Nucleus accumbens (tissue), 56 donors: Measurements from ENCODE around the gene SLC12A2.

ENCODE experiments used
- DNase-seq, 56 donors: peaks; one replicate each; lab custom pipeline; 2025; lab: John Stamatoyannopoulos, UW

SLC12A2 gene

DNA sequence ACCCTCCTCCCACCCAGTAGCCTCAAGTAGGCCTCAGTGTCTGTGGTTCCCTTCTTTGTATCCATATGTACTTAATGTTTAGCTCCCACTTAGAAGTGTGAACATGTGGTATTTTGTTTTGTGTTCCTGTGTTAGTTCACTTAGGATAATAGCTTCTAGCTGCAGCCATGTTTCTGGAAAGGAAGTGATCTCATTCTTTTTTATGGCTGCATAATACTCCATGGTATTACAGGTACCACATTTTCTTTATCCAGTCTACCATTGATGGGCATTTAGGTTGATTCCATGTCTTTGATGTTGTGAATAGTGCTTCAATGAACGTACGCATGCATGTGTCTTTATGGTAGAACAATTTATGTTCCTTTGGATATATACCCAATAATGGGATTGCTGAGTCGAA, 74.8 kb downstream of the SLC12A2 start:
- DNase-seq = no peak

- DNase-seq = no peak
Observed at GRCh38 chr5:128163991-128164390, 80.4 kb downstream of the SLC12A2 start.

DNA sequence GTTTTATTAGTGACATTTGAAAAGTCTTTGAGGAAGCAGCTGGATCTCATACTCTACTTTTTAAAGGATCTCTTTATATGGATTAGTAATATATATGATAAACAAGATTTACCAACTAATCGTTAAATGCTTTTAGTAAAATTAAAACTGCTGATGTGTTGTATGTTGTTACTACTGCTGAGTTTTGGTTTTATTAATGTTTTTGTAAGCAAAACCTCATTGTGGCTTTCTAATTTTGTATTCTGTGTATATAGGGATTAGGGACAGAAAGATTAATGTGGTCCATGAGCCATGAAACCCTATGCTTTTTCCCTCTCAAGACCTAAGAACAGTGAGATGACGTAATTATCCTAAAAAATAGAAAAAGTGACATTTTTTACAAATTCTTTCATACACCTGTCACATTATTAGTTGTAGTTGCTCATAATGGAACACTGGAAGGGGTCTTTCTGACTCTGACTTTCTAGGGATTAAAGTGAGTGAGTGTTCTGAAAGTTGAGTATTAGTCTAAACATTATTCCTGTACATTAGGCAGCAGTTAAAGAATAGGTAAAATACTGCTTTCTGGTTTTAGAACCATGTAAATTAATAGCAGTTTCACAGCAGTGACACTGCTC, 85.9 kb downstream of the SLC12A2 start:
- DNase-seq = no peak

DNA sequence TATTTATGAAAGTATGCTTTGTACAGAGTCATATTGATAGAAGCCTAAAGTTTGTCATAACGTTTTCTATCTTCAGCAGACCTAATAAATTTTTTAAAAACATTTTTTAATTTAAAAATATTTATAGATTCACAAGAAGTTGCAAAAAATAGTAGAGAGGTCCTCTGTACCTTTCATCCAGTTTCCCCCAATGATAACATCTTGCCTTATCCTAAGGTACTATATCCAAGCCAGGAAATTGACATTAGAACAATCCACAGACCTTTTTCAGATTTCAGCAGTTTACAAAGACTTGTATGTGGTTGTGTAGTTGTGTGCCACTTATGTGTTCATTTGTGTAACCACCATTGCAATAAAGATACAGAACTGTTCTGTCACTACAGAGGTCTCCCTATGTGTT, 88.5 kb downstream of the SLC12A2 start:
- no peak for DNase-seq

GRCh38 chr5:128174951-128175350, 91.4 kb downstream of the SLC12A2 start:
- DNase-seq = no peak

DNA sequence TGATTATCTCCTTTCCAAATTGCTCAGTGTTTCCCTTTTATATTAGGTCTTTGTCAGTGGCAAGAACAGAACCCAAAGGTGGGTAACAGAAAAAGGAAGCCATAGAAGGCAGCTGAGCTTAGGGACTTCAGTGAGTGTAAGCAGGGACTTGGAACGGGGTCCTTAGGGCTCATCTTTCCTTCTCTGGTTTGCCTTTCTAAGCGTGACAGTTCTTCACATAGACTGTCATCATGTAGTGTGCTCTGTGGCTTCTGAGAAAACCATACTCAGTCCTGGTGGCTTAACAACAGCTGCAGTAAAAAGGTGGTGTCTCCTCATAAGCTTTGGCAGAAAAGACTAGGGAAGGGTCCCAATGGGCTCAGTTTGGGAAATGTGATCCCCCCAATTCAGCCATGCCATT, 108.8 kb downstream of the SLC12A2 start:
- no peak for DNase-seq

GRCh38 chr5:128193665-128194390, 110.3 kb downstream of the SLC12A2 start:
- DNase-seq = no peak

DNA sequence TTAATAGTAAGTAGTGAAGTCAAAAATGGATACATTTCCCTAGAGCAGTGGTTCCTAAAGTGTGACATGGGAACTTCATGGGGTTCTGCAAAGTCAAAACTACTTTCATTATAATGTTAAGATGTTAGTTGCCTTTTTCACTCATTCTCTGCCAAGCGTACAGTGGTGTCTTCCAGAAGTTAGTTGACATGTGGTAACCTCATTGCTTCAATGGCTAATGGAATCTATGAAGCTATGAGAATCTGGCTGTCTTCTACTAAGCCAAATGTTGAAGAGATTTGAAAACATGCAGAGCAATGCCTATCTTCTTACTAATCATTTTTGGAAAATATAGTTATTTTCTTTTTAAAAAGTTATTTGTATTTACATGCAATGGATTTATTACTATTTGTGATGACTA, 111.8 kb downstream of the SLC12A2 start:
- DNase-seq = no peak

- DNase-seq = no peak
Observed at GRCh38 chr5:128196080-128196479, 112.5 kb downstream of the SLC12A2 start.

DNA sequence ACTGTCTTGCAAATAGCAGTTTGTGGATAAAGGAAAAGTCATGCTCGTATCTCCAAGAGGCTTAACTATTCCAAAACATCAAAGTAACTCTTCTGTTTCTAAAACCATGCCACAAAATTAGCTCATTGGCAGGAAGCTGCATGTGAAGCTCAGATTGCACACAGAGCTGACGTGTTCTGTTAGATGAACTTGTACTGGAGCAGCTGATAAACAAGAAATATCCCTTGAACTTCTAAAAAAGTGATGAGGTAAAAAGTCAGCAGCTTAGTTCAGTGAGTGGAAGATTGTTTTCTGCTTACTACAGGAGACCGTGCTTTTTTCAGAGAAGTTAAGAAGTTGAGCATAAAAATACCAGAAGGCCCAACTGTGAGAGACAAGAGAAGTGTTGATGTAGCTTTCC, 113.2 kb downstream of the SLC12A2 start:
- DNase-seq = no peak

GRCh38 chr5:128197896-128198522, 114.4 kb downstream of the SLC12A2 start:
- no peak for DNase-seq

- no peak for DNase-seq
Observed at GRCh38 chr5:128199104-128199503, 115.5 kb downstream of the SLC12A2 start.

GRCh38 chr5:128199611-128200010, 116.0 kb downstream of the SLC12A2 start:
- DNase-seq = no peak

GRCh38 chr5:128201065-128201926, 117.7 kb downstream of the SLC12A2 start:
- DNase-seq = peak in 51 of 56 donors; percentile 6 to 89 (median 61)

DNA sequence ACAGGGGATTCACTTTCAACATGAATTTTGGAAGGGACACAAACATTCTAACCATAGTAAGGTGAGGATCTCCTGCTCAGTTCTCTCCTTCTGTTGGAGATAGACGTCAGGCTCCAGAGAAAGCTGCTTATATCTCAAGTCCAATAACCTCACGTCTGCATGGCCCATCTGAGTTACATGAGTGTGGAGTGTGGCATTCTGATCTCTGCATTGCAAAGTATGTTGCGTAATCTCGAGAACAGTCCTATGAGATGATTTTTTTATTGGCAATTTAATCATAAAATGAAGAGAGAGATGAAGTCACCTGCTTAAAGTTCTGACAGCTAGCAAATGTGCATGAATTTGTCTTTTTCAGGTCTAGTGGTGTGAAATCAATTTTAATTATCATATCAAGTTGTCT, 118.8 kb downstream of the SLC12A2 start:
- DNase-seq = no peak

- no peak for DNase-seq
Observed at GRCh38 chr5:128208436-128208835, 124.9 kb downstream of the SLC12A2 start.

DNA sequence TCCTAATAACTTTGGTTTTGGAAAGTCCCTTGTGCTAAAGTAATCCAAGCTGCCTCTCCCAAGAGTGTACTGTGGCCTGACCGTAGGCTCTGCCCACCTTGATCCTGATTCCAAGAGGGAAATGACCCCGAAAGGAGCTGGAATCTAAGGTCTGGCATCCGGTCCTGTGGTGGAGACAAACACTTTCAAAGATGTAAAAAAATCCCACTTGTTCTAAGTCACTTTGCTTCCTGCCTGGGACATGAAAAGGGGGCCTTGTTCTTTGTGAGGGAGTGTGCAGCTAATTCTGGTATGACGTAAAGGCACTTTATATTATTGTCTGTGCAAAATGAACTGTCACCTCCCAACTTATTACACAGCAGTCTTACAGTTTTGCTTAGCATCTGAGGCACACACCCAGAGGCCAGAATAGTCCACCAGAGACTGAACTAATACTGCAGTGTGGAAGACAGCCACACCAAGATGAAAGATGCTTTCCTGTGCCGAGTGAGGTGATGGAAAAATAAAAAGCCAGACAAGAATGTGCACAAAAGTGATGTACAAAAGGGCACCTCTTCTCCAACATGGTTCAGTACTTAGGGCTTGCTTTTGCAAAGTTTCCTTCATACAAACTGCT, 128.7 kb downstream of the SLC12A2 start:
- no peak for DNase-seq

DNA sequence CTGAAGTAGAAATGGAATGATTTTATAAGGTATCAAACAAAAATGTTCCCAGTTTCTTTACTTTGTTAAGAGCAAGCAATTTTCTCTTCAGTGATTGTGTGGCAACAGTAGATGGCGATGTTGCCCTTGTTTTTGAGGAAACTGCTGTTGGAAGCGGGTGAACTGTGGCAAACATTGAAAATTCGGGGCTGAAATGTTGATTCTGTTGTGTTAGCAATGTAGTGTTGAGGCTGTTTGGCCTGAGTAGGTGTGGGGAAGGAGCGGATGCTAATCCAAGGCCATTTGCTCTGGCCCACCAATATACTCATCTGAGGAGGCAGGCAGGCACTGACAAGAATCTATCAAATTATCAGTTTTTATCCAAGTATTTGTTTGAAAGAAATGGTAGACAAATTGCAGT, 129.8 kb downstream of the SLC12A2 start:
- peak in 40 of 56 donors; percentile 1 to 74 (median 30) for DNase-seq

DNA sequence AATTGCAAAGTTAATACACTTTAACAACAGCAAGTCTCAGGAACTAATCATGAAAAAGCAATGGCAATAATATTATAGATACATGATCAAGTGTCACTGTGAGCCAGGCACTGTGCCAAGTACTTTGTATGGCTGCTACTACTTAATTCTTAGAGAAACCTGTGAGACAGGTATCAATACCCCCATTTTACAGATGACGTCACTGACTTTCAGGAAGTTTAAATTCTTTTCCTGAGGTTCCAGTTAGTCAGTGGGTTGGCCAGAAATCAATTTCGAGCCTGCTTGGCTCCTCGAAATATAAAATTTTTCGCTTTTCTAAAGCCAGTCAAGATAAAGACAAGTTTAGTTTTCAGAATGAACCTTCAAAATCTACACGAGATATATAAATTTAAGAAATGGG, 130.3 kb downstream of the SLC12A2 start:
- DNase-seq = no peak

DNA sequence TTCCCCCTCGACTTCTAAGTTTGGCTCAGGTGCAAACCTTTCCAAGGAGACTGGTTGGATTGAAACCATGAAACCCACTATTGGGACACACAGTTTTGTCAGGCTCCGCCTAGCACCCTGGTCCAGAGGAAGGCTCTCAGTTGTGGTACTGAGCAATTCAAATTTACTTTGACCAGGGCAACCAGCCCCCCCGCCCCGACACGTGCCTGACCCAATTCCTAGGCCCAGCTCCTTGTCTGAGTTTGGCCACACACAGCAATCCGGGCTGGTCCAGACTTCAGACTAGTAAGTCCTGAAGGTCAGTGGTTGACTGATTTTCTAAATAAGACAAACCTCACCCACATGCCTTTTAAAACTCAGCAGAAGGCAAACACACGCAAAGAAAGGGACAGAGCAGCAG, 132.7 kb downstream of the SLC12A2 start:
- DNase-seq = peak in 3 of 56 donors; percentile 5 to 21 (median 8)
